Measurements from ENCODE around the gene GPR160.

Gene GPR160

GRCh38 chr3:170117134-170117533, 79.3 kb downstream of the GPR160 start:
- DNase-seq (ENCODE audit: extremely low read depth, low read depth) = no peak
- no peak for TF ChIP-seq CTCF (IDR thresholded peaks at IDR 0.05; ENCODE audit: low read depth, low read length, missing control alignments)
- H3K4me3 ChIP-seq (replicated peaks; ENCODE audit: low read depth, low read length) = no peak overlapping the region

GRCh38 chr3:170128259-170128976, 90.6 kb downstream of the GPR160 start:
- no peak overlapping the region for H3K4me3 ChIP-seq (replicated peaks; ENCODE audit: low read depth, low read length)
- no peak for DNase-seq (ENCODE audit: extremely low read depth, low read depth)
- no peak for TF ChIP-seq CTCF (IDR thresholded peaks at IDR 0.05; ENCODE audit: low read depth, low read length, missing control alignments)

GRCh38 chr3:170128977-170129431, 91.2 kb downstream of the GPR160 start:
- no peak for TF ChIP-seq CTCF (IDR thresholded peaks at IDR 0.05; ENCODE audit: low read depth, low read length, missing control alignments)
- DNase-seq (ENCODE audit: extremely low read depth, low read depth) = no peak
- no peak overlapping the region for H3K4me3 ChIP-seq (replicated peaks; ENCODE audit: low read depth, low read length)

GRCh38 chr3:170130532-170130931, 92.7 kb downstream of the GPR160 start:
- DNase-seq (ENCODE audit: extremely low read depth, low read depth) = no peak
- no peak for TF ChIP-seq CTCF (IDR thresholded peaks at IDR 0.05; ENCODE audit: low read depth, low read length, missing control alignments)
- no peak overlapping the region for H3K4me3 ChIP-seq (replicated peaks; ENCODE audit: low read depth, low read length)

- DNase-seq (ENCODE audit: extremely low read depth, low read depth) = no peak
- no peak for TF ChIP-seq CTCF (IDR thresholded peaks at IDR 0.05; ENCODE audit: low read depth, low read length, missing control alignments)
- H3K4me3 ChIP-seq (replicated peaks; ENCODE audit: low read depth, low read length) = no peak overlapping the region
Observed at GRCh38 chr3:170132335-170132734, 94.5 kb downstream of the GPR160 start.

All from HFF-Myc (cell line).